Measurements from ENCODE around the gene PIAS4. TPM values are rescaled to one million over a fixed set of nuclear protein-coding genes. Genes with fewer than 3 reads are reported as not detected.

PIAS4 gene
- total RNA-seq, 3 donors from 2014 or later, result 9.4 to 17.0 (median 15.7) TPM

DNA sequence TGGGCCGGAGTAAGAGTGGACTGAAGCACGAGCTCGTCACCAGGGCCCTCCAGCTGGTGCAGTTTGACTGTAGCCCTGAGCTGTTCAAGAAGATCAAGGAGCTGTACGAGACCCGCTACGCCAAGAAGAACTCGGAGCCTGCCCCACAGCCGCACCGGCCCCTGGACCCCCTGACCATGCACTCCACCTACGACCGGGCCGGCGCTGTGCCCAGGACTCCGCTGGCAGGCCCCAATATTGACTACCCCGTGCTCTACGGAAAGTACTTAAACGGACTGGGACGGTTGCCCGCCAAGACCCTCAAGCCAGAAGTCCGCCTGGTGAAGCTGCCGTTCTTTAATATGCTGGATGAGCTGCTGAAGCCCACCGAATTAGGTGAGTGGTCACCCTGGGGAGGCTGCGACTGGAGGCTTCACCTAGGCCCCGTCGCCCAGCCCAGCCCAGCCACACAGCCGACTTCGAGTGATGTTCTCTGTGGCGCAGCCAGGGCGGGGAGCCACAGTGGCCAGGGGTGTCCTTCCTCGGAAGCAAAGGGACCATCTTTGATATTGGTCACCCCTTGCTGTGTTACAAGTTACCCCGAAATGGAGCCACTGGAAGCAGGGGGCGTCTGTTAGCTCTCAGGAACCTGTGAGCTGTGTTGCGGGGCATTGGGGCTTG lies 5.6 kb downstream of the PIAS4 start:
- H3K27ac ChIP-seq, result peak overlapping the region; percentile 74 to 85
- intact Hi-C loops (cut with DNase I; ENCODE audit: low total_unique reads), result no loop called here
- no peaks in the 10 kb centered on the region for H3K9me3 ChIP-seq
- no peaks in the 10 kb centered on the region for H3K36me3 ChIP-seq
- H3K4me1 ChIP-seq, result peaks cover 13 to 41% of the 10 kb centered on the region in 2 donors
- DNase-seq (ENCODE audit: low spot score in 2 of 2), result no peak
- no peaks in the 10 kb centered on the region for H3K27me3 ChIP-seq
- H3K4me3 ChIP-seq, result no peak overlapping the region
- TF ChIP-seq, protein P1, sequence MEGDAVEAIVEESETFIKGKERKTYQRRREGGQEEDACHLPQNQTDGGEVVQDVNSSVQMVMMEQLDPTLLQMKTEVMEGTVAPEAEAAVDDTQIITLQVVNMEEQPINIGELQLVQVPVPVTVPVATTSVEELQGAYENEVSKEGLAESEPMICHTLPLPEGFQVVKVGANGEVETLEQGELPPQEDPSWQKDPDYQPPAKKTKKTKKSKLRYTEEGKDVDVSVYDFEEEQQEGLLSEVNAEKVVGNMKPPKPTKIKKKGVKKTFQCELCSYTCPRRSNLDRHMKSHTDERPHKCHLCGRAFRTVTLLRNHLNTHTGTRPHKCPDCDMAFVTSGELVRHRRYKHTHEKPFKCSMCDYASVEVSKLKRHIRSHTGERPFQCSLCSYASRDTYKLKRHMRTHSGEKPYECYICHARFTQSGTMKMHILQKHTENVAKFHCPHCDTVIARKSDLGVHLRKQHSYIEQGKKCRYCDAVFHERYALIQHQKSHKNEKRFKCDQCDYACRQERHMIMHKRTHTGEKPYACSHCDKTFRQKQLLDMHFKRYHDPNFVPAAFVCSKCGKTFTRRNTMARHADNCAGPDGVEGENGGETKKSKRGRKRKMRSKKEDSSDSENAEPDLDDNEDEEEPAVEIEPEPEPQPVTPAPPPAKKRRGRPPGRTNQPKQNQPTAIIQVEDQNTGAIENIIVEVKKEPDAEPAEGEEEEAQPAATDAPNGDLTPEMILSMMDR (IDR thresholded peaks at IDR 0.05), result no peak
- no peak for TF ChIP-seq POLR2A (IDR thresholded peaks at IDR 0.05)
- TF ChIP-seq POLR2AphosphoS5 (IDR thresholded peaks at IDR 0.05), result no peak

DNA sequence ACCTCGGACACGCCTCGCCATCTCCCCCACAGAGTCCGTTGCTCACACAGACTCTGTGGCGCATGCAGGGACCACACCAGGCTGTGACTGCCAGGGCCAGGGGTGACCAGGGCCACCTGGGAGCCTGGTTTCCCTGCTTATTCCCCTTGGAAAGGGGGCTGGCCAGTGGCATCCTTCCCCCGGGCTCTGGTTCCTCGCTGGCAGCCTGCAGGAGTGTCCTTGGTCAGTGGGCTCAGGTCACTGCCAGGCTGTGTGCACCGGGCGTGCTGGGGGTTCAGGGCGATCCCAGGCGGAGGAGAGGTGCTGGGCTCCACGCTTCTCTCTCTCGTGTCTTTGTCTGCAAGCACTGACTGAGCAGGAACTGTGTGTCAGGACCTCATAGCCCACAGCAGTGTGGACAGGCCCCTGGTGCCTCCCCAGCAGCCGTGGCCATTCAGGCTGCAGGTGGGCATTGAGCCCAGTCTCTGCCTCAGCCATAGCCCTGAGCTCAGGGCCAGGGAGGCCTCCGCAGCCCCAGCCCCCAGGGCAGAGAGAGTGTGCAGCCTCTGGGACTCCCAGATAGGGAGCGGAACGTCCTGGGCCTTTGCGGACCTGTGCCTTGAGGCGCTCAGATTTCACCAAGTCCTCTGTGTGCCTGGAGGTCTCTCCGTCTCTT lies 6.5 kb downstream of the PIAS4 start:
- Histone ChIP-seq H3K9me3 (no peaks in the 10 kb centered on the region), H3K36me3 (no peaks in the 10 kb centered on the region), H3K4me3 (peak overlapping the region in 1 of 3 donors; percentile 58), H3K4me1 (peaks cover 8 to 34% of the 10 kb centered on the region in 2 donors), H3K27ac (peak overlapping the region; percentile 65 to 85), H3K27me3 (no peaks in the 10 kb centered on the region)
- intact Hi-C loops (cut with DNase I; ENCODE audit: low total_unique reads), result no loop called here
- no peak for TF ChIP-seq POLR2AphosphoS5 (IDR thresholded peaks at IDR 0.05)
- TF ChIP-seq, protein P1 (IDR thresholded peaks at IDR 0.05), result no peak
- TF ChIP-seq POLR2A (IDR thresholded peaks at IDR 0.05), result no peak
- DNase-seq (ENCODE audit: low spot score in 2 of 2), result no peak

DNA sequence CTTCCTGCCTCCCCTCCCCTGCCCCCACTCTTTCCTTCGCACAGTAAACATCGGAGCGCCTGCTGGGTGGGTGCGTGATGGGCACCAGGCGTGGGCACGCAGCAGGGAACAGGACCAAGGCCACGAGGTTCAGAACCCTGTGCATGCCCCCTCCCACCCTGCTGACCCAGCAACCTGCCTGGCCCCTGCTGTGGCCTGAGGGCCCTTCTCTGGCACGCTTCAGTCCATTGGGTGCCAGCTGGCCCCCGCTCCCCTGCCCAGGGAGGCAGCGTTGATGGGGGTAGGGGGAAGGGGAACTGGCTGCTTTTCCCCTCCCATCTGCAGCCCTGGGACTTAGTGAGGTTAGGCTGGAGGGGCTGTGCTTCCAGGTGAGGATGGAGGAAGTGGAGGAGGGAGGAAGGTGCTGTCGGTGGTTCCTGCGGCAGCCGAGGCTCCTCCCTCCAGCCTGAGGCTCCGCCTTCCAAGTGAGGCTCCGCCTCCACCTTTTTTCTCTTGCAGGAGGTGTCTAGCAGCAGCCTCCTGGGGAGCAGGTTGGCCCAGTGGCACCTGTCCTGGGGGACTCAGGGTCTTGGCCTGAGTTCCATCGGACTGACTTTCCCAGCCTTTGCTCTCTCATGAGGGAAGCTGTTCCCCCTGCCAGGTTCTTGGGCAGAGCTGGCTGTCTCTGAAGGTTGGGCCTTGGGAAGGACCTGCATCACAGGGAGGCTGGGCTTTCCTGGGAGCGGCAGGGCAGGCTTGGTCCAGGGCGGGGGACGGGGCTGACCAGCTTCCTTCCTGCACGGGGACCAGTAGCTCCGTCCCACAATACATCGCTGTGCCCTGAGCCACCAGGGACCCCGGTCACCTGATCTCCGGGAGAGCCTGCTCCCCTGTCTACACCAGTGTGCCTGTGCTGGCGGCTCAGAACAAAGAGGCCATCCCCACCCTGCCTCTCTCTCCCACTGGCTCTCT lies 7.3 kb downstream of the PIAS4 start:
- Histone ChIP-seq H3K9me3 (no peaks in the 10 kb centered on the region), H3K27me3 (no peaks in the 10 kb centered on the region), H3K27ac (peak overlapping the region; percentile 65 to 85), H3K36me3 (no peaks in the 10 kb centered on the region), H3K4me1 (peaks cover 8 to 26% of the 10 kb centered on the region in 2 donors), H3K4me3 (peak overlapping the region in 2 of 3 donors; percentile 20 to 58)
- peak; percentile 67 for DNase-seq (ENCODE audit: low spot score in 2 of 2)
- TF ChIP-seq POLR2A (IDR thresholded peaks at IDR 0.05), result no peak
- TF ChIP-seq, protein P1 (IDR thresholded peaks at IDR 0.05), result no peak
- TF ChIP-seq POLR2AphosphoS5 (IDR thresholded peaks at IDR 0.05), result no peak
- intact Hi-C loops (cut with DNase I; ENCODE audit: low total_unique reads), result no loop called here

DNA sequence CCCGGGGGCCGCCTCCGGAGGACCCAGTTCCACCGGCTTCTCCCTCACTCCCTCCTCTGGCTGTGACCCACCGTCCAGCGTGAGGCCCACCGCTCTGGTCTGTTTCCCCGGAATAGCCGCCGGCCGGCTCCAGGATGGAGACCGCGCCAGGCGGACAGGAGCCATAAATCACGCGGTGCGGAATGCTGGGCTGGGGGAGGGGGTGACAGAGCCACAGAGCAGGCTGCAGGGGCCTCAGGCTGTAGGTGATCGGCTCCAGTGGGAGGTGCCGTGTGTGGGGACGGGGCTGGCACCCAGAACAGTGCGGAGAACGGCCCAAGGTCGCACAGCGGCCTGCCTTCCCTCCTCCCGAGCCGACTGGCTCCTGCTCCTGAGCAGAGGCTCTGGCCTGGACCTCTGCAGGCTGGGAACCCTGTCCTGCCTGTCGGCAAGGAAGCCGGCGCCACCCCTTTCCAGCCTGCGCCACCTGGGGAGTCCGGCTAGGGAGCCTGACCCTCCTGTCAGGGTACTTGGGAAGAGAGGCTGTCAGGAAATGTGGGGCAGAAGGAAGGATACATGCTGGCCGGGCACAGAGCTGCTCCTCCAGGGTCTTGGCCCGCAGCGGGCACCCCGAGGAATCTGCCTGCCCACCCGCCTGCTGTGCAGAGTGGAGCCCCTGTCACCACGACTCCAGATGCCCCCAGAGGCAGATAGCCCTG lies 8.3 kb downstream of the PIAS4 start:
- H3K9me3 ChIP-seq, result no peaks in the 10 kb centered on the region
- intact Hi-C loops (cut with DNase I; ENCODE audit: low total_unique reads), result no loop called here
- TF ChIP-seq, protein P1 (IDR thresholded peaks at IDR 0.05), result no peak
- TF ChIP-seq POLR2A (IDR thresholded peaks at IDR 0.05) (no peak), POLR2AphosphoS5 (IDR thresholded peaks at IDR 0.05) (no peak)
- H3K4me3 ChIP-seq, result peak overlapping the region in 2 of 3 donors; percentile 20 to 58
- H3K27me3 ChIP-seq, result no peaks in the 10 kb centered on the region
- H3K36me3 ChIP-seq, result no peaks in the 10 kb centered on the region
- H3K27ac ChIP-seq, result peak overlapping the region; percentile 65 to 85
- H3K4me1 ChIP-seq, result peaks cover 8 to 22% of the 10 kb centered on the region in 2 donors
- peak; percentile 28 to 72 for DNase-seq (ENCODE audit: low spot score in 2 of 2)
